OCI-LY1 (cell line): ENCODE data around the gene ZIM2.

Source experiments
- H2AFZ ChIP-seq: fragments of 200-600 bp; sonication (generic), shearing (Covaris generic); 2 replicates; pipeline ENCODE4 v1.6.0; 2014; ENCODE audit warnings: antibody characterized with exemption, mild to moderate bottlenecking, low read length
- H3F3A ChIP-seq: fragments of 200-600 bp; sonication (generic), shearing (Covaris generic); 2 replicates; pipeline ENCODE4 v1.6.0; 2014; ENCODE audit warnings: mild to moderate bottlenecking, antibody characterized with exemption, low read length, moderate library complexity; ENCODE audit not compliant: insufficient read depth
- H3K27ac ChIP-seq: fragments of 200-600 bp; sonication (generic); 2 replicates; pipeline ENCODE4 v1.5.1; 2014; ENCODE audit warnings: low read length, mixed run types, mild to moderate bottlenecking, low read depth; ENCODE audit not compliant: poor library complexity, severe bottlenecking
- H3K27me3 ChIP-seq: fragments of 200-600 bp; sonication (generic); 2 replicates; pipeline ENCODE4 v1.6.0; 2014; ENCODE audit warnings: antibody characterized with exemption, mild to moderate bottlenecking, low read length, moderate library complexity; ENCODE audit not compliant: insufficient read depth
- H3K36me3 ChIP-seq: fragments of 200-600 bp; sonication (generic); 2 replicates; pipeline ENCODE4 v1.6.1; 2014; ENCODE audit warnings: mild to moderate bottlenecking, antibody characterized with exemption, low read length, moderate library complexity, mixed read lengths; ENCODE audit not compliant: insufficient read depth
- H3K4me1 ChIP-seq: fragments of 200-600 bp; sonication (generic); 2 replicates; pipeline ENCODE4 v1.5.1; 2014; ENCODE audit warnings: mild to moderate bottlenecking, low read length, moderate library complexity; ENCODE audit not compliant: insufficient read depth, severe bottlenecking
- H3K4me2 ChIP-seq: fragments of 200-600 bp; sonication (generic), shearing (Covaris generic); 2 replicates; pipeline ENCODE4 v1.6.1; 2014; ENCODE audit warnings: low read length
- H3K4me3 ChIP-seq: fragments of 200-600 bp; sonication (generic); 2 replicates; pipeline ENCODE4 v1.5.1; 2014; ENCODE audit warnings: low read length, low read depth, mild to moderate bottlenecking, mixed read lengths; ENCODE audit not compliant: poor library complexity, severe bottlenecking
- H3K79me2 ChIP-seq: fragments of 200-600 bp; shearing (Covaris generic); 2 replicates; pipeline ENCODE4 v1.6.1; 2016; ENCODE audit warnings: mixed run types, low read length, mixed read lengths; ENCODE audit not compliant: insufficient read depth
- H3K9ac ChIP-seq: fragments of 200-600 bp; sonication (generic), shearing (Covaris generic); 2 replicates; pipeline ENCODE4 v1.6.1; 2014; ENCODE audit warnings: mild to moderate bottlenecking, low read length, mixed read lengths
- H3K9me2 ChIP-seq: fragments of 200-600 bp; sonication (generic), shearing (Covaris generic); 2 replicates; pipeline ENCODE4 v1.6.1; 2014; ENCODE audit warnings: low read depth, mild to moderate bottlenecking, low read length, mixed read lengths
- H3K9me3 ChIP-seq: fragments of 200-600 bp; shearing (Covaris generic); 2 replicates; pipeline ENCODE4 v1.6.1; 2014; ENCODE audit warnings: low read length, mixed read lengths
- H4K20me1 ChIP-seq: fragments of 200-600 bp; sonication (generic), shearing (Covaris generic); 2 replicates; pipeline ENCODE4 v1.6.0; 2016; ENCODE audit warnings: mild to moderate bottlenecking, low read length; ENCODE audit not compliant: insufficient read depth
- CTCF ChIP-seq: fragments of 200-600 bp; sonication (generic), shearing (Covaris generic); IDR thresholded peaks from 2 replicates; pipeline ENCODE4 v1.5.1; 2017; ENCODE audit warnings: mild to moderate bottlenecking, antibody characterized with exemption, low read length, moderate library complexity, mixed read lengths
- EZH2 ChIP-seq: fragments of 200-600 bp; sonication (generic), shearing (Covaris generic); IDR thresholded peaks from 2 replicates; pipeline ENCODE4 v1.8.0; 2017; ENCODE audit warnings: borderline replicate concordance, mixed run types, mild to moderate bottlenecking, antibody characterized with exemption, low read length, moderate library complexity, mixed read lengths

Gene ZIM2

DNA sequence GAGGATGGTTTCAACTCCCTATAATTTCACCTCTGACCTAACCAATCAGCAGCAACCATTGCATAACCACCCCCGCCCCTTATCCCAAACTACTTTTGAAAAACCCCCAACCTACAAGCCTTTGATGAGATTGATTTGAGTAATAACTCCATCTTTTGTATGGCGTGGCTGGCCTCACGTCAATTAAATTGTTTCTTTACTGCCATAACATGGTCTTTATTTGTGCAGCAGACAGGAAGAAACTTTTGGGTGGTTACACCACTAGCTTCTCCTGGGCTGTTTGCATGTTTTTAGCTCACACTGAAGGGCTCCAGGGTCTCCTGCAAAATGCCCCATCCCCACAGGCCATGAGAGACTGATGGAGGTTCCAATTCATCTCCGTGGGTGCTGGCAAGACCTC, 34.0 kb upstream of the ZIM2 start:
- H3K27me3 ChIP-seq: no peaks in the 10 kb centered on the region
- no peaks in the 10 kb centered on the region for H3K4me1 ChIP-seq
- H3K79me2 ChIP-seq: no peaks in the 10 kb centered on the region
- no peak overlapping the region for H3K4me3 ChIP-seq
- no peaks in the 10 kb centered on the region for H4K20me1 ChIP-seq
- H3K27ac ChIP-seq: no peak overlapping the region
- H3K9me3 ChIP-seq: no peaks in the 10 kb centered on the region
- no peaks in the 10 kb centered on the region for H3F3A ChIP-seq
- H3K4me2 ChIP-seq: no peak overlapping the region
- no peak overlapping the region for H2AFZ ChIP-seq
- no peaks in the 10 kb centered on the region for H3K36me3 ChIP-seq
- H3K9me2 ChIP-seq: no peaks in the 10 kb centered on the region
- TF ChIP-seq CTCF (no peak), EZH2 (no peak)
- H3K9ac ChIP-seq: no peak overlapping the region

GRCh38 chr19:56873493-56873892, 33.0 kb upstream of the ZIM2 start:
- no peaks in the 10 kb centered on the region for H3F3A ChIP-seq
- no peaks in the 10 kb centered on the region for H3K9me2 ChIP-seq
- H3K27me3 ChIP-seq: no peaks in the 10 kb centered on the region
- H3K4me1 ChIP-seq: no peaks in the 10 kb centered on the region
- H3K36me3 ChIP-seq: no peaks in the 10 kb centered on the region
- no peak overlapping the region for H3K27ac ChIP-seq
- no peaks in the 10 kb centered on the region for H3K79me2 ChIP-seq
- H3K9ac ChIP-seq: no peak overlapping the region
- no peak for TF ChIP-seq CTCF
- no peak for TF ChIP-seq EZH2
- no peaks in the 10 kb centered on the region for H4K20me1 ChIP-seq
- H3K9me3 ChIP-seq: no peaks in the 10 kb centered on the region
- H3K4me2 ChIP-seq: no peak overlapping the region
- H3K4me3 ChIP-seq: no peak overlapping the region
- no peak overlapping the region for H2AFZ ChIP-seq

DNA sequence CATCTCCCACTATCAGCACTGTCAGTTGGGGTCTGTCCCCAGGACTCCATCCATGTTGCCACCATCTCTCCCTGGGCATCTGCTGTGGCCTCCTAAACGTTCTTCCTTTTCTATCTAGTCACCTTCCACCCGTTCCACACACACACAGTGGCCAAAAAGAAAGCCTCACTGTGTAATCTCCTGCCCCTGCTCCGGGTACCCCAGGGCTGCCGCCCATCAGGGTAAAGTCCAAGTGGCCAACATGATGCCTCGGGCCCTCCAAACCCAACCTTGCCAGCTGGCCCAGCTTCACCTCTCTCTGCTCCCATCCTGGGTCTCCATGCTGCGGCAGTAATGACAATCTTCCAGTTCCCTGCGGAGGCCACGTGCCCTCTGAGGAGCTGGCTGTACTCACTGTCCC, 29.4 kb upstream of the ZIM2 start:
- H3K27me3 ChIP-seq: no peaks in the 10 kb centered on the region
- no peaks in the 10 kb centered on the region for H3K79me2 ChIP-seq
- H3K4me1 ChIP-seq: no peaks in the 10 kb centered on the region
- no peaks in the 10 kb centered on the region for H3K9me3 ChIP-seq
- no peak overlapping the region for H3K4me3 ChIP-seq
- H3K9me2 ChIP-seq: no peaks in the 10 kb centered on the region
- no peak for TF ChIP-seq EZH2
- no peak for TF ChIP-seq CTCF
- H3F3A ChIP-seq: no peaks in the 10 kb centered on the region
- no peaks in the 10 kb centered on the region for H4K20me1 ChIP-seq
- no peak overlapping the region for H2AFZ ChIP-seq
- H3K4me2 ChIP-seq: no peak overlapping the region
- H3K27ac ChIP-seq: no peak overlapping the region
- H3K9ac ChIP-seq: no peak overlapping the region
- no peaks in the 10 kb centered on the region for H3K36me3 ChIP-seq
